HCT116 (cell line): ENCODE data around the gene ANTXR2. TPM values are rescaled to one million over a fixed set of nuclear protein-coding genes. Genes with fewer than 3 reads are reported as not detected.
A peak's percentile ranks its signal among the peaks of the same experiment; 100 is the strongest.

ENCODE experiments used
- ATAC-seq: fragments of 200-7000 bp; cut with Tn5 transposase; 2 replicates; pipeline ENCODE4 v1.9.1; 2020; ENCODE audit warnings: mild to moderate bottlenecking, moderate library complexity
- BruUV-seq: library from RNA; stranded (reverse); fragments of 400-500 nt; replicated peaks from 2 replicates; lab custom pipeline; 2021; lab: Mats Ljungman, UMichigan
- CTCF ChIA-PET: fragments of 300-600 bp; sonication (Branson Sonifier 250); formaldehyde crosslinking; loops from one replicate; lab custom pipeline; 2021; ENCODE audit warnings: antibody characterized with exemption; lab: Charles Lee
- POLR2A ChIA-PET: fragments of 300-600, 350-600 bp; sonication (Branson Sonifier 250); formaldehyde crosslinking; loops from one replicate; lab custom pipeline; 2021; ENCODE audit warnings: antibody characterized with exemption; lab: Charles Lee
- RAD21 ChIA-PET, 2 experiments: fragments of 300-600 bp; sonication (Branson Sonifier 250); formaldehyde crosslinking; loops; one replicate each; lab custom pipeline; 2023; ENCODE audit warnings: low total read pairs in 2 of 2; ENCODE audit not compliant: uncharacterized antibody in 2 of 2, unreplicated experiment in 2 of 2, low non-redundant PET in 1 of 2; lab: Charles Lee
- DNase-seq: peaks from one replicate; pipeline ENCODE4 v3.0.0-alpha.2; 2010; ENCODE audit warnings: low read depth, low spot score
- H2AFZ ChIP-seq: fragments of 200-600 bp; shearing (Covaris generic), sonication (generic); 2 replicates; pipeline ENCODE4 v1.6.1; 2017; ENCODE audit warnings: low read depth, mixed run types, mixed read lengths, antibody characterized with exemption, low read length; ENCODE audit not compliant: poor library complexity, severe bottlenecking
- H3K27ac ChIP-seq: 2 replicates; pipeline ENCODE4 v1.5.1; 2012; ENCODE audit warnings: low read depth, low read length
- H3K27me3 ChIP-seq: fragments of 200-600 bp; sonication (generic); 2 replicates; pipeline ENCODE4 v1.6.1; 2016; ENCODE audit warnings: mixed run types, low read length, mixed read lengths; ENCODE audit not compliant: insufficient read depth
- H3K36me3 ChIP-seq, 2 experiments: fragments of 200-500 bp in 1 of 2; fragments of 200-600 bp in 1 of 2; sonication (Bioruptor generic) in 1 of 2; sonication (generic) in 1 of 2; 2 replicates each; pipeline versions ENCODE4 v1.5.1 to v1.6.1; 2014 to 2016; ENCODE audit warnings: low read length in 2 of 2, inconsistent platforms in 1 of 2, mixed read lengths in 1 of 2, mixed run types in 1 of 2; ENCODE audit not compliant: insufficient read depth in 2 of 2, control insufficient read depth in 1 of 2
- H3K4me1 ChIP-seq, 2 experiments: fragments of 200-600 bp in 1 of 2; sonication (generic) in 1 of 2; 2 replicates each; pipeline versions ENCODE4 v1.5.1 to v1.6.1; 2012 to 2017; ENCODE audit warnings: low read length in 2 of 2, inconsistent platforms in 1 of 2, mild to moderate bottlenecking in 1 of 2, mixed read lengths in 1 of 2, mixed run types in 1 of 2, moderate library complexity in 1 of 2; ENCODE audit not compliant: insufficient read depth in 2 of 2, control insufficient read depth in 1 of 2
- H3K4me2 ChIP-seq: fragments of 200-600 bp; sonication (generic); 2 replicates; pipeline ENCODE4 v1.6.1; 2017; ENCODE audit warnings: mixed run types, low read length, mixed read lengths
- H3K4me3 ChIP-seq, 2 experiments: fragments of 200-600 bp in 1 of 2; sonication (generic) in 1 of 2; replicated peaks in 1 of 2; 2 replicates each; pipeline ENCODE4 v1.5.1; 2011 to 2016; ENCODE audit warnings: low read length in 2 of 2, control low read depth in 1 of 2, low read depth in 1 of 2, mild to moderate bottlenecking in 1 of 2, mixed read lengths in 1 of 2, mixed run types in 1 of 2
- H3K79me2 ChIP-seq: fragments of 200-600 bp; sonication (generic); 2 replicates; pipeline ENCODE4 v1.6.1; 2017; ENCODE audit warnings: mild to moderate bottlenecking, mixed run types, low read length, moderate library complexity, mixed read lengths; ENCODE audit not compliant: insufficient read depth
- H3K9ac ChIP-seq: fragments of 200-600 bp; sonication (generic); 2 replicates; pipeline ENCODE4 v1.6.1; 2016; ENCODE audit warnings: low read length, mixed read lengths
- H3K9me2 ChIP-seq: fragments of 200-600 bp; sonication (generic), shearing (Covaris generic); 2 replicates; pipeline ENCODE4 v1.6.1; 2017; ENCODE audit warnings: mixed run types, mild to moderate bottlenecking, moderate library complexity; ENCODE audit not compliant: insufficient read depth
- H3K9me3 ChIP-seq, 2 experiments: fragments of 200-500 bp in 1 of 2; fragments of 200-600 bp in 1 of 2; sonication (Bioruptor generic) in 1 of 2; sonication (generic) in 1 of 2; 2 replicates each; pipeline ENCODE4 v1.6.1; 2014 to 2017; ENCODE audit warnings: low read length in 2 of 2, mixed read lengths in 2 of 2, inconsistent platforms in 1 of 2, low read depth in 1 of 2, mild to moderate bottlenecking in 1 of 2, mixed run types in 1 of 2, moderate library complexity in 1 of 2; ENCODE audit not compliant: control insufficient read depth in 1 of 2, insufficient read depth in 1 of 2
- H4K20me1 ChIP-seq: fragments of 200-600 bp; sonication (generic), shearing (Covaris generic); 2 replicates; pipeline ENCODE4 v1.6.1; 2017; ENCODE audit warnings: mixed run types, mild to moderate bottlenecking, moderate library complexity; ENCODE audit not compliant: insufficient read depth
- ATF3 ChIP-seq: IDR thresholded peaks from 2 replicates; pipeline ENCODE4 v1.6.1; 2012
- CBX3 ChIP-seq: IDR thresholded peaks from 2 replicates; pipeline ENCODE4 v1.6.1; 2012; ENCODE audit warnings: low read depth
- ELF1 ChIP-seq: IDR thresholded peaks from 2 replicates; pipeline ENCODE4 v1.6.1; 2012; ENCODE audit warnings: low read depth, borderline replicate concordance
- EZH2 ChIP-seq: fragments of 200-600 bp; sonication (generic); IDR thresholded peaks from 2 replicates; pipeline ENCODE4 v1.6.1; 2017; ENCODE audit warnings: antibody characterized with exemption, mixed run types
- FOSL1 ChIP-seq: IDR thresholded peaks from 2 replicates; pipeline ENCODE4 v1.6.1; 2012; ENCODE audit warnings: low read depth
- POLR2AphosphoS5 ChIP-seq: IDR thresholded peaks from 2 replicates; pipeline ENCODE4 v1.6.1; 2011; ENCODE audit warnings: mild to moderate bottlenecking, low read depth, low read length, moderate library complexity
- RAD21 ChIP-seq: IDR thresholded peaks from 2 replicates; pipeline ENCODE4 v1.6.1; 2012; ENCODE audit warnings: low read depth, mild to moderate bottlenecking
- REST ChIP-seq: IDR thresholded peaks from 2 replicates; pipeline ENCODE4 v1.6.1; 2012; ENCODE audit warnings: low read depth
- SRF ChIP-seq: IDR thresholded peaks from 2 replicates; pipeline ENCODE4 v1.6.1; 2012; ENCODE audit warnings: low read depth
- ZFX ChIP-seq: fragments of 450-650 bp; IDR thresholded peaks from 2 replicates; pipeline ENCODE4 v1.6.1; 2017
- ZNF274 ChIP-seq: fragments of 200-500 bp; sonication (Bioruptor generic); IDR thresholded peaks from 2 replicates; pipeline ENCODE4 v1.6.1; 2014; ENCODE audit warnings: mild to moderate bottlenecking, low read depth, low read length, inconsistent platforms
- intact Hi-C: fragments of 100-400 bp; cut with micrococcal nuclease; formaldehyde crosslinking; loops from 2 replicates; pipeline ENCODE4 v1.10.0; 2022
- total RNA-seq: library from RNA; stranded (reverse); gene quantifications from one replicate; pipeline ENCODE4 v1.2.1, GENCODE V29; 2021; ENCODE audit not compliant: unreplicated experiment
- TF ChIP-seq, protein P1 (sequence below): IDR thresholded peaks from 2 replicates; pipeline ENCODE4 v1.6.1; 2012
- TF ChIP-seq, protein P2 (sequence below), 3 experiments: fragments of 200-600 bp in 1 of 3; sonication (generic) in 1 of 3; IDR thresholded peaks in 2 of 3; conservative IDR thresholded peaks in 1 of 3; 2 replicates each; pipeline ENCODE4 v1.5.1; 2012 to 2017; ENCODE audit warnings: low read depth in 2 of 3, low read length in 2 of 3, antibody characterized with exemption in 1 of 3, borderline replicate concordance in 1 of 3, control low read depth in 1 of 3, mild to moderate bottlenecking in 1 of 3, mixed read lengths in 1 of 3, mixed run types in 1 of 3, moderate library complexity in 1 of 3; ENCODE audit not compliant: insufficient read depth in 1 of 3

Gene ANTXR2
- total RNA-seq, 1 experiment from 2014 or later: 6.3 TPM

DNA sequence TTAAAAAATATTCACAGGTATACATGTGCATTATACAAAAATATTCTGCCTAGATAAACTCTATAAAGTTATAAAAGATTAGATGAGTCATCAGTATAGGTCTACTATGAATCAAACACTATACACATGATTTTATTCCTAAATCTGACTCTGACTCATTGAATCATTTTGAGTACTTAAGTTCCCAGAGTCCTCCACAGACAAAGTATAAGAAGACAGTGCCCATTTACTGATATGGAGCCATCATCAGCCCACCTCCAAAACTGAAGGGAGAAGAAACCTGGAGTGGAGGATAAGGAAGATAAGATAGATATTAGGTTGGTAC is 28.7 kb upstream of the ANTXR2 start:
- Histone ChIP-seq H3K36me3 (no peaks in the 10 kb centered on the region), H2AFZ (peak overlapping the region; percentile 73), H3K9ac (no peak overlapping the region), H3K4me3 (no peak overlapping the region), H3K4me2 (no peak overlapping the region), H3K4me1 (no peaks in the 10 kb centered on the region; a peak in 1 of 4 replicates), H3K9me3 (no peaks in the 10 kb centered on the region; a peak in 1 of 4 replicates), H4K20me1 (no peaks in the 10 kb centered on the region), H3K27me3 (no peaks in the 10 kb centered on the region), H3K79me2 (no peaks in the 10 kb centered on the region), H3K27ac (no peak overlapping the region), H3K9me2 (no peaks in the 10 kb centered on the region)
- ChIA-PET RAD21 (no interaction called here), CTCF (no interaction called here), POLR2A (no interaction called here)
- DNase-seq: no peak
- no peak for ATAC-seq
- BruUV-seq: no TSS peak
- TF ChIP-seq EZH2 (no peak), FOSL1 (no peak), SRF (no peak), ZNF274 (no peak), ATF3 (no peak), RAD21 (no peak)
- TF ChIP-seq, protein P1, sequence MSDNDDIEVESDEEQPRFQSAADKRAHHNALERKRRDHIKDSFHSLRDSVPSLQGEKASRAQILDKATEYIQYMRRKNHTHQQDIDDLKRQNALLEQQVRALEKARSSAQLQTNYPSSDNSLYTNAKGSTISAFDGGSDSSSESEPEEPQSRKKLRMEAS: no peak
- intact Hi-C loops: no loop called here

DNA sequence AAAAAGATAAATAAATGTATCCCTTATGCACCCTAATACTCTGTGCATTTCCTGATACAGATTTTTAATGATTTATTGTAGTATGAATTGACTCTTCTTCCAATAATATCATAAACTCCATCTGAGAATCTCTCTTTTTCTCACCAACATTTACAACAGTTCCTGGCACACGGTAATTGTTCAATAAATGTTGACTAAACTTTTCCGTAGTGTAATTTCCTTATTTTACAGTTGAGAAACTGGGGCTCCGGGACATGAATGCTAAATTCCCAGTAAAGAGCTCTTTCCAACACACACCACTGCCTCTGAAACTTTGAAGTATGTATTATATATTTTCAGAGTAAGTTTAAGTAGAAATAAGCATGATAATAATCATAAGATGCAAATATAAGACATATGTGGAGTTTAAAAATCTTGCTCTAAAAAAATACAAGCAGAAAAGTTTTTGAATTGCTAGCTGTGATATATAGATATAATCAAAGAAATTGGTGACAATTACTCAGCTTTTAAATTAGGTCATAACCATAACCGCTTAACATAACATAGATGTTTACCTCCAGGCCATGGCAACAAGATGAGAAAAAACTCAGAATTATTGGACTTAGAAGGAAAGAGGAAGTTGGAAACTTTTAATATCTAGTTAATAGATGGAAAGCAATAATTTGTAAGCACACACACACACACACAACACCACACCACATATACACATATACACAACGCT is 28.2 kb upstream of the ANTXR2 start:
- ChIA-PET POLR2A (no interaction called here), CTCF (no interaction called here), RAD21 (no interaction called here)
- no peak overlapping the region for H3K27ac ChIP-seq
- no peaks in the 10 kb centered on the region for H3K27me3 ChIP-seq
- ATAC-seq (no peak), DNase-seq (no peak)
- no peak overlapping the region for H3K4me3 ChIP-seq
- H3K36me3 ChIP-seq: no peaks in the 10 kb centered on the region
- H2AFZ ChIP-seq: peak overlapping the region; percentile 73
- no peaks in the 10 kb centered on the region; a peak in 1 of 4 replicates for H3K4me1 ChIP-seq
- BruUV-seq: no TSS peak
- no peaks in the 10 kb centered on the region for H3K79me2 ChIP-seq
- no peaks in the 10 kb centered on the region for H3K9me2 ChIP-seq
- no peak overlapping the region for H3K9ac ChIP-seq
- no peaks in the 10 kb centered on the region for H3K9me3 ChIP-seq
- intact Hi-C loops: no loop called here
- H3K4me2 ChIP-seq: no peak overlapping the region
- H4K20me1 ChIP-seq: no peaks in the 10 kb centered on the region
- TF ChIP-seq ELF1: no peak
- TF ChIP-seq ATF3: no peak
- no peak for TF ChIP-seq EZH2
- no peak for TF ChIP-seq FOSL1
- TF ChIP-seq, protein P2, sequence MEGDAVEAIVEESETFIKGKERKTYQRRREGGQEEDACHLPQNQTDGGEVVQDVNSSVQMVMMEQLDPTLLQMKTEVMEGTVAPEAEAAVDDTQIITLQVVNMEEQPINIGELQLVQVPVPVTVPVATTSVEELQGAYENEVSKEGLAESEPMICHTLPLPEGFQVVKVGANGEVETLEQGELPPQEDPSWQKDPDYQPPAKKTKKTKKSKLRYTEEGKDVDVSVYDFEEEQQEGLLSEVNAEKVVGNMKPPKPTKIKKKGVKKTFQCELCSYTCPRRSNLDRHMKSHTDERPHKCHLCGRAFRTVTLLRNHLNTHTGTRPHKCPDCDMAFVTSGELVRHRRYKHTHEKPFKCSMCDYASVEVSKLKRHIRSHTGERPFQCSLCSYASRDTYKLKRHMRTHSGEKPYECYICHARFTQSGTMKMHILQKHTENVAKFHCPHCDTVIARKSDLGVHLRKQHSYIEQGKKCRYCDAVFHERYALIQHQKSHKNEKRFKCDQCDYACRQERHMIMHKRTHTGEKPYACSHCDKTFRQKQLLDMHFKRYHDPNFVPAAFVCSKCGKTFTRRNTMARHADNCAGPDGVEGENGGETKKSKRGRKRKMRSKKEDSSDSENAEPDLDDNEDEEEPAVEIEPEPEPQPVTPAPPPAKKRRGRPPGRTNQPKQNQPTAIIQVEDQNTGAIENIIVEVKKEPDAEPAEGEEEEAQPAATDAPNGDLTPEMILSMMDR (IDR thresholded peaks at IDR 0.05 in 2 of 3, conservative IDR thresholded peaks at IDR 0.05 in 1 of 3; ENCODE audit: borderline replicate concordance in 1 of 3, insufficient read depth in 1 of 3, low read depth in 2 of 3, low read length in 2 of 3): no peak
- TF ChIP-seq RAD21: no peak
- no peak for TF ChIP-seq ZFX
- TF ChIP-seq POLR2AphosphoS5: no peak
- TF ChIP-seq REST: no peak
- TF ChIP-seq CBX3: no peak
